Fibroblast of peridontal ligament (primary cell): Measurements from ENCODE around the gene AMZ2.
"Not testable (repeated sequence)": the region's sequence is repeated elsewhere in the genome, so short reads cannot be mapped to it uniquely, and the experiment has no call there.

ENCODE experiments used
- DNase-seq: peaks from one replicate; pipeline ENCODE4 v3.0.0-alpha.2; 2010; ENCODE audit errors: extremely low read depth

The AMZ2 gene, protein sequence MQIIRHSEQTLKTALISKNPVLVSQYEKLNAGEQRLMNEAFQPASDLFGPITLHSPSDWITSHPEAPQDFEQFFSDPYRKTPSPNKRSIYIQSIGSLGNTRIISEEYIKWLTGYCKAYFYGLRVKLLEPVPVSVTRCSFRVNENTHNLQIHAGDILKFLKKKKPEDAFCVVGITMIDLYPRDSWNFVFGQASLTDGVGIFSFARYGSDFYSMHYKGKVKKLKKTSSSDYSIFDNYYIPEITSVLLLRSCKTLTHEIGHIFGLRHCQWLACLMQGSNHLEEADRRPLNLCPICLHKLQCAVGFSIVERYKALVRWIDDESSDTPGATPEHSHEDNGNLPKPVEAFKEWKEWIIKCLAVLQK

DNA sequence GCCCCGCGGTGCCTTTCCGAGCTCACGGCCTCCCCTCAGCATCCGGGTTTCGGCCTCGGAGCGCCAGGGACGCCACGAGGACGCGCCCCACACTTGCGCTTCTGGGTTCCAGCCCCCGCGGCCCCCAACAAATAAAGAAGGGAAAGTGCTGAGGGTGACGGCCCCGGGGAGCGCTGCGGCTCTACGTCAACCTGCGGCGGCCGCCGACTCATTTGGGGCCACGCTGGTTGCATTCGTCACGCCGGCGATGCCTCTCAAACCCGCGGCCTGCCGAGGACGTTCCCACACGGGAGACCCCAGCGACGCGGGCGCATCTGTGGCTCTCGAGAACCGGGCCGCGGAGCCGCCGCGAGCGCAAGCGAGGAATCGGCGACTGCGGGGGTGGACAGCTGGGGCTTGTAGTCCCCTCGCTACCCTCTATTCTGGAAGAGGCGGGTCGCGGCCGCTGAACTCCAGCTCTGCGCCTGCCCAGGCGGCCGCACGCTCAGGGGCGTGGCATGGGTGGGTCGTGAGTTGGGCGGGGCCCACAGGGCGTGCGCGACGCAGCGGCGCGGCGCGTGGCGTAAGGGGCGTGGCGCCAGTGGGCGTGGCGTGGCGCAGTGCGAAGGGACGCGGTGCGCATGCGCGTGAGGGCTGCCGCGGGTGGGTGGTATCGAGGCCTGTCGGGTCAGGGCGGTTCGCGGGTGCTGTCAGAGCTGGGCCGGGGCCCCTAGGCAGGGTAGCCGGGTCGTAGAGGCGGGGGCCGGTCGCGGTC is at the start of gene AMZ2:
Gene AMZ2, plus strand, starts transcription at position 599 of the 754 bp plus-strand sequence. CDS start 2,145 bp downstream, outside the sequence.
- DNase-seq, result peak; percentile 91

GRCh38 chr17:68198931-68199836 is 48.7 kb upstream of the AMZ2 start:
- peak; percentile 16 for DNase-seq

DNA sequence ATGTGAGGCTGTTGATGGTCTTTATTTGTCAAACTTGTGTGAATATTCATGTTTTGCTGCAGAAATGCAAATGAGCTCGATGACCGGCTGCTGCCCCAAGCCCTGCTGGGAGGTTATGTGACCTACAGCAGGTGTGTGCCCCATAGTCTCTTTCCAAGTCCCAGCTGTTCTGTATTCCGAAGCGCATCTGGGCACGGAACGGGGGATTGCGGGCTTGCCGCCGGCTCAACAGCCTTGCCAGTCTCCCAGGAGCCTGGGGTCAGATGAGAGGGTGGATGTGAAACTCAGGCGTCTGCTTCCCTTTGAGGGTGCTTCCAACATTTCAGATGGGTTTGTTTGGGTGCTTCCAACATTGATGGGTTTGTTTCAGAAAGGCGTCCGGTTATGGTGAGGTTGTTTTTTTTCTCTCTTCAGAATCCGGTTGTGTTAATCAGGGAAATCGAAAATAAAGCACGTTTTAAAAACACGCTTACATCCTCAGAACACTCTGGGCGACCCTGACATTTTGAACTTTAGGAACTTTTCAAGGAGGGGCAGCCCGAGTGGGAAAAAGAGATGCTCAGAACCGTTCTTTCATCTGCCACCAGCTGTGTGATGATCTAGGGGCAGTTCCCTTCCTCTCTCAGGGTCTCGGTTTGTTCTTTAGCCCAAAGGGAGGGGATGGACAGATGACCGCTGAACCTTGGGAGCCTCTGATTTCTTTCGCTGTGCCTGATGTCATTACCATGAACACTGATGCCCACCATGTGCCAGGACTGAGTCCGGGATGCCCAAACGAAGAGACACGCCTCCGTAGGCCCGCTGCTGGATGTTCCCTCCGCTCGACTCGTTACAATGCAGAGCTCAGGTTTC is 47.8 kb upstream of the AMZ2 start:
- no peak for DNase-seq

DNA sequence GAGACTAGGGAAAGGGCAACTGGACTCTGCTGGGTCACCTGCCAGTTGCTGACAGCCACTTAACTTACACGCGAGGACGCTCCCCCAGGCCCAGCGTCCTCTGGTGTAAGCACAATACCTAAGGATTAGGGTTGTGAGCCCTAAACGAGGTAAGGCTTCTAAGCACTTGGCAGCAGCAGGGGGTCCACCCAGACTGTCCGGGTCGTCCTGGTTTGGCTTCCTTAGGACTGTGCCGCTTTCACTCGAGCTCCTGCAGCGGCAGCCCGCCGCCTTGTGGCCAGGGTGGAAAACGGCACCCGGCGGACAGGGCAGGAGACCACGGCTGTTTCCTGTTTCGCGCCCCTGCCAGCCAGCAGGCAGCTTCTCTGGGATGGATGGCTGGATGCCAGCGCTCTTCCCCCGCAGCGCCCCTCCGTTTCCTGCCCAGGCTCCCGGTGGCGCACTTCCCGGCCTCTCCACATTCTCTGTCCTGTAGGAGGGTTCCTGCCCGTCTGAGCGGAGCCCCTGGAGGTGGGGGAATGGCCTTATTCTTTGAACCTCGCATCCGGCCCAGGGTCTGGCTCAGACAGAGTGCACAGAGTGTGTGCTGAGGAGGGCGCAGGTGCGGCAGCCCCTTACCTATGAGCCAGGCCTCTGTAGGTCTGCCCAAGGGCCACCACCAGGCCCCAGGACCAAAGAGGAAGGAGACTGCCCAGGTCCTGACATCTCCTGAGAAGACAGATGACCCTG is 47.0 kb upstream of the AMZ2 start:
- DNase-seq, result peak; percentile 55

DNA sequence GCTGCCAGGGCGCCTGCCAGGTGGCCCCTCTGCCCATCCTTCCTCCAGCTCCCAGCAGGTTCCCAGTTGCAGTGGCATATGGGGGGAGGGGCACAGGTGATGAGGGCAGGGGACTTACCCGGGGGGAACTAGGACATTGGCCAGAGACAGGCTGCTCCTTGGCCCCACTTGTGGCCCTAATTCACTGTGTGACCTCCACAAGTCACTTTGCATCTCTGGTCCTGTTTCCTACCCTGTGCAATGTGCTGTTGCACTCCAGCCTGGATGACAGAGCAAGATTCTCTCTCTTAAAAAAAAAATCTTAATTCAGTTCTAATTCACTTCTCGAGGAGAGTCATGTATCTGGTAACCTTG is 46.4 kb upstream of the AMZ2 start:
- DNase-seq, result not testable (repeated sequence)

- not testable (repeated sequence) for DNase-seq
These were observed 45.5 kb upstream of the AMZ2 start for GRCh38 chr17:68202321-68202720.

DNA sequence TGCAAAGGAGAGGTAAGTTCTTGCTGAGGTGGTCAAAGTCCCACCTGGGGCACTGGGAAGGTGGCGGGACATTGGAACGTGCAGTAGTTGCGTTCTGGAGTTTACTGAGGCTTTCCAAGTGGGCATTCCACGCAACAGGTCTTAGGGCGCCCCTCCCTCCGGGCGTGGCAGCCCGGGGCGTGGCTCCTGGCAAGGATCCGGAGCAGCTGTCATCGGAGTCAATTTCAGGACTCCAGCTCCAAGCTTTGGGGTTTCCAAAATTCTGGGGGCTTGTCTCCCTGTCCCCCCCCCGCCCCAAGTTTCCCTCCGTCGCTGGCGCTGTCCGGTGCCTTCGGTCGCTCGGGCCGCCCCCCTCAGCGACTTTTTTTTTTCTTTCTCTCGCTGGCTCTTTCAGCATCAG is 43.1 kb upstream of the AMZ2 start:
- no peak for DNase-seq

DNA sequence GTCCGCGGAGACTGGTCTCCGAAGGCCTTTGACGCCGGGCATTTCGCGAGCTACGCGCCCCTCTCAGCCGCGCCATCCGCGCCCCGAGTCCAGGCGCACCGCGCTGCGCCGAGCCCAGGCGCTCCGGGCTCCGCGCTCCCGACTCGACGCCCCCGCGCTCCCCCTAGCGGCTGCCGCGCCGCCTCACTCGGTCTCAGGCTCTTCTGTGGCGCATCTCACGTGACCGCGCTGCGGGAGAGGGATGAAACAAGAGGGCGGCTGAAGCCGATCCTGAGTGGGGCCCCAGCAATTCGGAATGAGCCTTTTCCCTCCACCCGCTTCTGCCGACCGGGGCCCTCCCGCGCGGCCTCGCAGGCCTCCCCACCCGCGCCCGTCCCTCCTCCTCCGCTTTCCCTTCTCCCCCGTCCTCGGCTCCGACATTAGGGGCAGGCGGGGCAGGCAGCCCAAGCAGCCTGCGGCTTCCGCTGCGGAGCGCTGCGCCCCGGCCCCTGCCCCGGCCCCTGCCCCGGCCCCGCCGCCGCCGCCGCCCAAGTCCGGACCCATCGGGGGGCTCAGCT is 42.5 kb upstream of the AMZ2 start:
- peak; percentile 83 for DNase-seq

GRCh38 chr17:68205808-68206720 is 41.8 kb upstream of the AMZ2 start:
- DNase-seq, result peak; percentile 8

GRCh38 chr17:68207651-68208253 is 40.1 kb upstream of the AMZ2 start:
- no peak for DNase-seq

GRCh38 chr17:68208651-68209050 is 39.2 kb upstream of the AMZ2 start:
- DNase-seq, result not testable (repeated sequence)

- DNase-seq, result not testable (repeated sequence)
These were observed 38.5 kb upstream of the AMZ2 start for GRCh38 chr17:68209191-68209900.

DNA sequence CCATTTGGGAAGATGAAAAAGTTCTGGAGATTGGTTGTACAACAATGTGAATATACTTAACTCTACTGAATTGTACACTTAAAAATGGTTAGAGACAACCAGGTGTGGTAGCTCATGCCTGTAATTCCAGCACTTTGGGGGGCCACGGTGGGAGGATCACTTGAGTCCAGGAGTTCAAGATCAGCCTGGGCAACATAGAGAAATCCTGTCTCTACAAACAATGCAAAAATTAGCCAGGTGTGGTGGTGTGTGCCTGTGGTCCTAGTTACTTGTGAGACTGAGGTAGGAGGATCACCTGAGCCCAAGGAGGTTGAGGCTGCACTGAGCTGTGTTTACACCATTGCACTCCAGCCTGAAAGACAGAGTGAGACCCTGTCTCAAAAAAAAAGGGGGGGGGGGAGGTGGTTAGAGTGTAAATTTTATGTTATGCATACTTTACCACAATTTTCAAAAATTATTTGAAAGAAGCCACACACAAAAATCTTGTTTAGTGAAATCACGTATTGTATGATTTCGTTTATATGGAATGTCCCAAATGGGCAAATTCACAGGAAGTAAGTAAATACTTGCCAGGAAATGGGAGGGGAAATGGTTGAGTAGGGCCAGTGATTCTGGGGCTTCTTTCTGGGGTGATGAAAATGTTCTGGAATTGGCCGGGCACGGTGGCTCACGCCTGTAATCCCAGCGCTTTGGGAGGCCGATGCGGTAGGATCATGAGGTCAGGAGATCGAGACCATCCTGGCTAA is 37.1 kb upstream of the AMZ2 start:
- no peak for DNase-seq

- not testable (repeated sequence) for DNase-seq
These were observed 34.1 kb upstream of the AMZ2 start for GRCh38 chr17:68213428-68214411.

DNA sequence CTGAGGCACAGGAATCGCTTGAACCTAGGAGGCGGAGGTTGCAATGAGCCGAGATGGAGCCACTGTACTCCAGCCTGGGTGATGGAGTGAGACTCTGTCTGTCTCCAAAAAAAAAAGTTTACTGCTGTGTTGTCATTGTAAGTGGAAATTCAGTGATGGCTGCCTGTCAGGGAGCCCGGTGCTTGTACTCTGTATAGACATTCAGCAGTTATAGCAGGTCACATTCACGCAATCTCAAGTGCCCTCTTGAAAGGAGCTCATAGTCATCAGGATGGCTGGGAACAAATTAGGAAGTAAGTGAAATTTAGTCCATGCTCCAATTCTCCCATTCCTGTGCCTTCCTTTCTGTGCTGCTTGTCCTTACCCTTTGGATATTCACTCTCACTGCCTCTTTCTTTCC is 32.4 kb upstream of the AMZ2 start:
- not testable (repeated sequence) for DNase-seq

- not testable (repeated sequence) for DNase-seq
These were observed 28.4 kb upstream of the AMZ2 start for GRCh38 chr17:68219429-68219828.
